Activated CD4-positive, alpha-beta T cell treated with anti-CD3 and anti-CD28 coated beads, Interleukin-2, Interleukin-4, amounts not matched to agents 100 ng/mL and 50 ng/mL, durations not matched to agents 16 hours and 8 hours (primary cell): ENCODE measurements around the gene CACTIN.
A peak's percentile ranks its signal among the peaks of the same experiment; 100 is the strongest.
"Not testable (repeated sequence)": the region's sequence is repeated elsewhere in the genome, so short reads cannot be mapped to it uniquely, and the experiment has no call there.

Source experiments
- DNase-seq: peaks from one replicate; pipeline ENCODE4 v3.0.0-alpha.2; 2020; ENCODE audit warnings: low spot score

CACTIN gene

DNA sequence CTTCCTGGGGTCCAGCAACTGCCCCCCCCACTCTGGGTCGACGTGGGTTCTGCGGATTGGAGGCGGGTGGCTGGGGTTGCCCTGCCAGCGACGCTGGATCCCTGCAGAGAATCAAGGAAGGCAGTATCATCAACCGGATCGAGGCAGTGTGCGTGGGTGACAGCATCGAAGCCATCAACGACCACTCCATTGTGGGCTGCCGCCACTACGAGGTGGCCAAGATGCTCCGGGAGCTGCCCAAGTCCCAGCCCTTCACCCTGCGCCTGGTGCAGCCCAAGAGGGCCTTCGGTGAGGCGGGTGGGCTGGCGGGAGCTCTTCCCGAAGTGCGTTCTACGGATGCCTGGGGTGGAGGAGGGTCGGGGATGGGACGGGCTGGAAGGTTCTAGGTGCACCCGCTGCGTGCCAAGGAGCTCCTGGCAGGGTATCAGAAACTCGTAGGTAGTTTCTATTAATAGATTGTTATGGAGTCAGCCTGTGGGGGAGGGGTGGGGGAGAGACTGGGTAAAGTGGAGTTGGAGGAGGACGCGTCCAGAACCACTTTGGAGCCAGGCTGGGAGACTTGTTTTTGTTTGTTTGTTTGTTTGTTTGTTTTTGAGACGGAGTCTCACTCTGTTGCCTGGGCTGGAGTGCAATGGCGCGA lies 39.8 kb downstream of the CACTIN start:
- DNase-seq: no peak

GRCh38 chr19:3586127-3586626 lies 40.4 kb downstream of the CACTIN start:
- no peak for DNase-seq

- DNase-seq: no peak
Measured at GRCh38 chr19:3585301-3586126, 41.1 kb downstream of the CACTIN start, which contains the start of gene GIPC3. TSS of gene GIPC3 (plus strand) at chr19:3585478. CDS start at chr19:3585598, 120 bp downstream.

GRCh38 chr19:3584036-3584802 lies 42.4 kb downstream of the CACTIN start:
- DNase-seq: not testable (repeated sequence)

GRCh38 chr19:3581792-3582191 lies 44.8 kb downstream of the CACTIN start:
- not testable (repeated sequence) for DNase-seq

DNA sequence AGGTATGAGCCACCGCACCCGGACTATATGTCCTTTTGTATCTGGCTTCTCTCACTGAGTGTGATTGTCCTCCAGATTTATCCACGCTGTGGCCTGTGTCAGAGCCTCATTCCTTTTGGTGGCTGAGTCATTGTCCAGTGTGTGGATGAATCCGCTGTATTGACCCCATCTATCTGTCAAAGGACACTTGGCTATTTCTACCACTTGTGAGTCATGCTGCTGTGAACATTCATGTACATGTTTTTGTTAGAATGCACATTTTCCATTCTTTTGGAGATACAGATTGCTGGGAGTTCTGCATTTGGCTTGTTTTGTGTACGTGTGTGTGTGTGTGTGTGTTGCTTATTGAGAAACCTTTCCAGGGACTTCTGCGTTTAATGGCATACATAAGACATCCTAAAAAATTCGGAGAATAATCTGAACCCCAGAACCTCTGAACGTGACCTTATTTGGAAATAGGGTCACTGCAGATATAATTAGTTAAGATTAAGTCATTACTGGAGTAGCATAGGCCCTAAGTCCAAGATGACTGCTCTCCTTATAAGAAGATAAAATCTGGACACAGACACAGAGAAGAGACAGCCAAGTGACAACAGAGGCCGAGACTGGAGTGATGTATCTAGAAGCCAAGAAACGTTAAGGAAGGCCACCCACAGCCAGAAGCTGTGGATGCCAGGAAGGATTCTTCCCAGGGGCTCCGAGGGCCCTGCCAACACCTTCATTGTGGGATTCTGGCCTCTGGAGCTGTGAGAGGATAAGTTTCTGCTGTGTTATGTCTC lies 46.2 kb downstream of the CACTIN start:
- DNase-seq: no peak

DNA sequence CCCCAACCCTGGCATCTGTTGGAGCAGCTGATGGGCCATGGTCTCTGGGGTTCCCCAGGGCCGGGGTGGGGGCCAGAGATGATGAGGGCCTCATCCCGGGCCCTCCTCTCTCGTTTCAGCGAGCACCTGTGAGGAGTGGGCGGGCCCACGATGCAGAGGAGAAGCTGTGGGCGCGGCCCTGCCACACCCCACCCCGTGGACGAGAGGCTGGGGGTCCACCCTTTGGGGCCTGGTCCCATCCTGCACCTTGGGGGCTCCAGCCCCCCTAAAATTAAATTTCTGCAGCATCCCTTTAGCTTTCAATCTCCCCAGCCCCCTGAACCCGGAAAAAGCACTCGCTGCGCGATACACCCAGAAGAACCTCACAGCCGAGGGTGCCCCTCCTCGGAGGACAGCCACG lies 48.2 kb downstream of the CACTIN start:
- DNase-seq: no peak

DNA sequence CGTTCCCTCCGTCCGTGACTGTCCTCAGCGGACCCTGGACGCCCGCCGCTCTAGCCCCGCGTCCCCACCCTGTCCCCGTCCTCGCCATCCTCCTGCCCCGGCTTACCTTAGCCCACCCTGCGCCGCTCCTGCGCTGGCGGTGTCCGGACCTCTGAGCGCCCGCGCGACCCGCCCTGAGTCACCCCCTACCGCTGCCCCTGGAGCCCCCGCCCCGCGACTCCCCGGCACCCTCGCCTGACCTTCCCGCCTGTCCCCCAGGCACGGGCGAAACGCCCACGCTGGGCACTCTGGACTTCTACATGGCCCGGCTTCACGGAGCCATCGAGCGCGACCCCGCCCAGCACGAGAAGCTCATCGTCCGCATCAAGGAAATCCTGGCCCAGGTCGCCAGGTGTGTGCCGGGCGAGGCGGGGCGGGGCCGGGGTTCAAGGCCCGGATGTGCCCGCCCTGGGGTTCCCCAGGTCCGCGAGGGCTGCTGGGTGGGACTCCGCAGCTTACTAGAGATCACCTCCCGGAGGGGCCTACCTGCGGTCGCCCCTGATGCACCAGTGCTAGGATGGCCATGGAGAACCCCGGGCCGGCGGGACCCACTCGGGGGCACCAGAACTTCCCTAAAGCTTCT lies 48.8 kb downstream of the CACTIN start:
- DNase-seq: no peak

DNA sequence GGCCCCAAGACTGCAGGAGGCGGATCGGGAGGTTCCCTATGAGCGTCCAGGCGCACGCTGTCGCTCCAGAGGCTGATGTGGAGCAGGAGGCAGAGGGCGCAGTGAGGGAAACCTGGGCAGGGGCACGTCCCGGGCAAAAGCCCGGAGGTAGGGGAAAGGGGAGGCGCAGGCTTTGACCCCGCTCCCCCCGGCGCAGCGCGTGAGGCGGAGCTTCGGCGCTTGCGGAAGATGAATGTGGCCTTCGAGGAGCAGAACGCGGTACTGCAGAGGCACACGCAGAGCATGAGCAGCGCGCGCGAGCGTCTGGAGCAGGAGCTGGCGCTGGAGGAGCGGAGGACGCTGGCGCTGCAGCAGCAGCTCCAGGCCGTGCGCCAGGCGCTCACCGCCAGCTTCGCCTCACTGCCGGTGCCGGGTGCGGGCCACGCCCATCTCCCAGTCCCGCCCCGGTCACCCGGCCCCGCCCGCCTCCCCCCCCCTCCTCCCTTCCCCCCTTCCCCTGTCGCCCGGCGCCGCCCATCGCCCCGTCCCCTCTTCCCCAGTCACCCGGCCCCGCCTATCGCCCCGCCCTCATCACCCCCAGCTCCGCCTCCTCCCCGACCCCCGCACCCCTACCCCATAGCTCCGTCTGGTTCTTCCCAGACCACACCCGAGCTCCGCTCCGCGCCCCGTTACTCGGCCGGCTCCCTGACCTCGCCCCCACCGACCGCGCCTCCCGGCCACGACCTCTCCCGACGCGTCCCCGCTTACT lies 49.7 kb downstream of the CACTIN start:
- no peak for DNase-seq

DNA sequence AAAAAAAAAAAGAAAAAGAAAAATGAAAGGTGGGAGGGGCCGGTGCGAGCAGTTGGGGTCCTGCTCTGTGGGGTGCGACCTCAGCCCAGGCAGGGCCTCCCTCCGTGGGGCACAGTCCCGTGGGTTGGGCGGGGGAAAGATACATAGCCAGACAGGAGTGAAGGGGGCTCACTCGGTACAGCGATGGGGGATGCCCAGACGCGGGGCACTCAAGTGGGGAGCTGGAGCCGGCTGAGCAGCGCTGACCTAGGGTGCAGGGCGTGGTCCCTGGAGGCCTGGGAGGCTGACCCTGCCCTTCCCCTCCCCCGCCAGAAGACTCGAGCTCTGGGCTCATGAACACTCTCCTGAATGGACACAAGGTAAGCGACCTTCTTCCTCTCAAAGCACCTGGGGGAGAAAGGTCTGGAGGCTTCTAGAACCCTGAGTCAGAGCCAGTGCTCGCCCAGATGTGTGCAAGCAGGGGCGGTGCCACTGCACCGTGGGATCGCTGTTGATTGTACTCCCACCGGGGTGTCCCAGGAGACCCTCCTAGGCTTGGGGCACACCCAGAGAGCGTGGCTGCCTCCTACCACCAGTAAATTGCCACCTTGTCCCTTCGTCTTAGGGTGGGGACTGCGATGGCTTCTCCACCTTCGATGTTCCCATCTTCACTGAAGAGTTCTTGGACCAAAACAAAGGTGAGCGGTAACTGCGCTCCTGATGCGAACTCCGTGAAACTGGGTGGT lies 50.5 kb downstream of the CACTIN start:
- DNase-seq: no peak

DNA sequence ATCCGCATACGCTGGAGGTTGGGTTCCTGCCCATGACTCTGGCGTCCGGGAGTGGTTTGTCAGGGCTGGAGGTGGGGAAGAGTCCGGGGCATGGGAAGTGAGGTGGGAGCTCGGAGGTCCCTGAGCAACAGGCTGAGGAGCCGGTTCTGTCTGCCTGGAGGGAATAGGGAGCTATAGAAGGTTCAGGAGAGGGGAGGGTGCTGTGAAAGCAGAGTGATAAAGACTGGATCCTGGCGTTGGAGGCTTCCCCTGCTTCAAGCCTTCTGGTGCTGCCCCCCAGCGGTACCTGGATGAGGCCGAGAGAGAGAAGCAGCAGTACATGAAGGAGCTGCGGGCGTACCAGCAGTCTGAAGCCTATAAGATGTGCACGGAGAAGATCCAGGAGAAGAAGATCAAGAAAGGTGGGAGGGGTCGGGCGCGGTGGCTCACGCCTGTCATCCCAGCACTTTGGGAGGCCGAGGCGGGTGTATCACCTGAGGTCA lies 51.3 kb downstream of the CACTIN start:
- no peak for DNase-seq

DNA sequence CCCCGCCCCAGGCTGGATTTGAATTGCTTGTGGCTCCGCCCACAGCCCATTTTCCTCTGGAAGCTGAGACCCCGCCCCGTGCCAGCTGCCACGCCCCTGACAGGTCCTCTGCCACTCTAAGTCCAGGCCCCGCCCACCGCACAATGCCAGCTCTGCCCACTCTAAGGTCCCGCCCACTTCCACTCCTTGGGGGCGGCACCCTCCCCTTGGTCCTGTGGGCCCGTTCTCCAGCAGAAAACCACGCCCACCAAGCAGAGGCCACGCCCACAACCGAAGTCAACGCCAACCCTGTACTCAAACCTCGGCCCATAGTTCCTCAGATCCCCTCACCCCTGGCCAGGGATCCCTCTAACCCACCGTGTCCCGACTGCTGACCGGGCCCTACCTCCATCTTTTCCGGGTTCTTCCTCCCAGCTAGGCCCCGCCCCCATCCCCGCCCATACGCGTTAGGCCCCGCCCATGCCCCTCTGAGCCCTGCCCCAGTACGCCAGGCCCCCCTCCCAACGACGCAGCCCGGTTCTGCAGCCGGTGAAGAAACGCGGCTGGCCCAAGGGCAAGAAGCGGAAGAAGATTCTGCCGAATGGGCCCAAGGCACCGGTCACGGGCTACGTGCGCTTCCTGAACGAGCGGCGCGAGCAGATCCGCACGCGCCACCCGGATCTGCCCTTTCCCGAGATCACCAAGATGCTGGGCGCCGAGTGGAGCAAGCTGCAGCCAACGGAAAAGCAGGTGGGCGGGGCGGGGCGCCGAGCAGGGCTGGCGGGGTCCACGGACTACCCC lies 52.5 kb downstream of the CACTIN start:
- DNase-seq: peak; percentile 96

DNA sequence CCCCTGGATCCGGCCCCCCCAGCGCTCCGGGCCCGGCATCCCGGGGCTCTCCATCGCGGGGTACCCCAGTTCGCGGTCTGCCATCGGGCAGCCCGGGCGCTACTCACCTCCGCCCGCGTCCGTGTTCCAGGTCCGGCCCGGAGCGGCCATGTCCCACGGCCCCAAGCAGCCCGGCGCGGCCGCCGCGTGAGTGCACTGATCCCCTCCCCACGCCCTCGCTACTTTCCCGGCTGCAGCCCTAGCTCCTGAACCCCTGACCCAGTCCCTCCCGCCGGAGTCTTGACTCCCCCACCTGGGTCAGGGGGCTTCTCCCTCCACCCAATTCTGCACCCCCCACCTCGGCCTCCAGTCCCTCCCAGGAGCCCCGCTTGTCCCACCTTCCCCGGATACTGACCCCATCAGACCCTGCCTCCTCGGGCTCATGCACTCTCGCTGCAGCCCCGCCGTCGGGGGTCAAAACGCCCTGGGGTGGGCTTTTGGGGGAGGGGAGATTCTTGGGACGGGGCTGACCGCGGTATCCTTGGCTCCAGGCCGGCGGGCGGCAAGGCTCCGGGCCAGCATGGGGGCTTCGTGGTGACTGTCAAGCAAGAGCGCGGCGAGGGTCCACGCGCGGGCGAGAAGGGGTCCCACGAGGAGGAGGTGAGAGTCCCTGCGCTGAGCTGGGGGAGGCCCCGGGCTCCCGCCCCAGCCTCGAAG lies 53.3 kb downstream of the CACTIN start:
- no peak for DNase-seq

DNA sequence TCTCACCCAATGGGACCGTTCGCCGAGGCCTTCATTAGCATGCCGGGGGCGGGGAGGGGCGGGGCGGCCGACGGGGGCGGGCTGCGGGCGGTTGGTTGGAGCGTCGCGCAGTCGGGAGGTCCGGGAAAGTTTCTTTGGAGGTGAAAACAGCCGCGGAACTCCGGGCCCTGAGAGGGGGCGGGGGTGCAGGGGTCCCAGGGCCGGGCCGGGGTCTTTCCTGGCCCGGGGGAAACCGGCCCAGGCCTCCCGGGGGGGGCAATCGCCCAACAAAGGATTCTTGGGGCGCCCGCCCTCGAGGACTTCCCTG lies 53.8 kb downstream of the CACTIN start, which contains the start of gene HMG20B:
Gene HMG20B (plus strand): TSS at position 90 of the 307 bp plus-strand sequence. CDS start 366 bp downstream, outside the sequence.
- no peak for DNase-seq

DNA sequence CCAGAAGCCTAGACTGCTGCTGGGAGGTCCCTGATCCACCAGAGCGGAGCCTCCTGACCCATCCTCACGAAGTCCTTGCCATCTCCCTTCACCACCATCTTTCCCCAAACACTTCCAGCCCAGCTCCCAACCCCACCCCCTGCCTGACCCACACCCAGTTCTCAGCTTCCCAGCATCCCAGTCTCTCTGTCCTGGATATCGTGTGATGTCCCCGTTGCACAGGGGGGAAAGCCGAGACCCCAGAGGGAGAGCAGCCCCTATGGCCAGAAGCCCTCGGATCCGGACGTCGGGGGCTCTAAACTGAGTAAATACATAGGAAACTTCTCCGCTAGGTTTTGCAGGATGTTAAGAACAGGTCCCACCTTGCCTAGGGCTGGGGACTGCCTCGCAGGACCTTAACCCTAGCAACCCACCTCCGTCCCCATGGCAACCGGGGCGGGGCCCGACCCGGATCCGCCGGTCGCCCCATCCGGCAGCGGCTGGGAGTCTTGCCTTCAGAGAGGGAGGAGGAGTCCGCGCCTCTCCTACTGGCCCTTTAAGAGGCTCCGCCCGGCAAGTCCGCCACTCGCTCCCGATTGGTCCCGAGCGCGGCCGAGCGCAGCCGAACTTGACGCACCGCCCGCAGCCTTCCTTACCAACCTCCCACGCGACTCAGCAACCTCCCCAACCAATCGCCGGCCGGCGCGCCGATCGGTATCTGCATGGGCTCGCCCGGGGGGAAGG lies 54.3 kb downstream of the CACTIN start:
- peak; percentile 100 for DNase-seq

DNA sequence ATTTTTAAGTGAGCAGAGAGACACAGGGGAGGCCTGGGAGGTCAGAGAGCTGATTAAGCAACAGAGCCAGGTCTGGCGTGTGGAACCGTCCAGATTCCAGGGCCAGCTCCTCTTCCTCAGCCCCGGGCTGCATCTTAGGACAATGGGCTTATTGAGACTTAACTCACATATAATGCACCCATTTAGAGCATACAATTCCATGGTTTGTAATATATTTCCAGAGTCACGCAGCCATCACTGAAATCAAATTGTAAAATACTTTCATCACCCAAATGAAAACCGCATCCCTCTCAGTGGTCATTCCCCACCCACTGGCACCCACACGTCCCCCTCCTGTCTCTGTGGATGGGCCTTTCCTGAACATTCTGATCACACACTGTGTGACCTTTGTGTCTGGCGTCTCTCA lies 56.0 kb downstream of the CACTIN start:
- DNase-seq: no peak

DNA sequence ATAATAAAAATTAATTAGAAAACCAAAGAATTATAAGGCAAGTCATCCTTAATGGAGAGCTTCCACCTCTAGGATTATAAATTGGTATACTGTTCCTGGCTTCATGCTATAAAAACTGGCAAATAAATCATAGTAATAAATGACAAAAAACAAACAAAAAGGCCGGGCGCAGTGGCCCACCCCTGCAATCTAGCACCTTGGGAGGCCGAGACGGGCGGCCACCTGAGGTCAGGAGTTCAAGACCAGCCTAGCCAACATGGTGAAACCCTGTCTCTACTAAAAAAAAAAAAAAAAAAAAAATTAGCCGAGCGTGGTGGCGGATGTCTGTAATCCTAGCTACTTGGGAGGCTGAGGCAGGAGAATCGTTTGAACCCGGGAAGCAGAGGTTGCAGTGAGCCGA lies 56.5 kb downstream of the CACTIN start:
- not testable (repeated sequence) for DNase-seq

GRCh38 chr19:3565139-3565538 lies 61.5 kb downstream of the CACTIN start:
- DNase-seq: no peak
